GM12878 (cell line): ENCODE data around the gene MALT1. TPM values are rescaled to one million over a fixed set of nuclear protein-coding genes. Genes with fewer than 3 reads are reported as not detected.

Experiments used
- BMI1 ChIP-seq: fragments of 450-650 bp; IDR thresholded peaks from 2 replicates; pipeline ENCODE4 v1.6.1; 2016; ENCODE audit warnings: mild to moderate bottlenecking, moderate library complexity, borderline replicate concordance
- BRCA1 ChIP-seq: IDR thresholded peaks from 2 replicates; pipeline ENCODE4 v1.6.1; 2011; ENCODE audit warnings: low read depth, low read length, improper control_type of control experiment
- EED ChIP-seq: sonication (generic); IDR thresholded peaks from 2 replicates; pipeline ENCODE4 v1.6.1; 2016; ENCODE audit warnings: antibody characterized with exemption, low read depth
- PML ChIP-seq: IDR thresholded peaks from 2 replicates; pipeline ENCODE4 v1.6.1; 2012; ENCODE audit warnings: low read length, inconsistent platforms
- POU2F2 ChIP-seq: IDR thresholded peaks from 3 replicates; pipeline ENCODE4 v1.6.1; 2011; ENCODE audit warnings: low read depth, mild to moderate bottlenecking, low read length, borderline replicate concordance
- SMC3 ChIP-seq: IDR thresholded peaks from 2 replicates; pipeline ENCODE4 v1.6.1; 2011; ENCODE audit warnings: low read length, improper control_type of control experiment, borderline replicate concordance
- TCF12 ChIP-seq: IDR thresholded peaks from 2 replicates; pipeline ENCODE4 v1.6.1; 2011; ENCODE audit warnings: low read depth, mild to moderate bottlenecking, low read length
- YY1 ChIP-seq: IDR thresholded peaks from 2 replicates; pipeline ENCODE4 v1.6.1; 2011; ENCODE audit warnings: low read depth, mild to moderate bottlenecking, low read length
- polyA plus RNA-seq, 11 experiments: library from polyadenylated mRNA; depleted of rRNA in 4 of 11; unstranded in 6 of 11; stranded (reverse) in 5 of 11; fragments of >200 nt; fragmentation: Nextera tagmentation in 4 of 11; fragmentation: Illumina TruSeq in 1 of 11; extraction: Ambion mirVana in 4 of 11; extraction: Trizol in 1 of 11; gene quantifications; 1 replicate in 1 of 11; 2 replicates in 10 of 11; pipeline versions ENCODE4 v1.2.1 to v1.2.3, GENCODE V29; 2011 to 2016; ENCODE audit warnings: inconsistent platforms in 2 of 11, missing spikeins in 2 of 11, low read depth in 1 of 11
- total RNA-seq, 4 experiments: library from RNA; depleted of rRNA in 3 of 4; stranded (reverse); fragments of >200 nt in 3 of 4; fragmentation: Illumina TruSeq in 1 of 4; extraction: Trizol in 1 of 4; gene quantifications; 2 replicates each; pipeline versions ENCODE4 v1.2.1 to v1.2.3, GENCODE V29; 2013 to 2021
- TF ChIP-seq, protein P1 (sequence below): IDR thresholded peaks from 2 replicates; pipeline ENCODE4 v1.6.1; 2012; ENCODE audit warnings: low read depth, low read length, improper control_type of control experiment
- TF ChIP-seq, protein P2 (sequence below): fragments of 450-650 bp; IDR thresholded peaks from 2 replicates; pipeline ENCODE4 v1.6.1; 2017; ENCODE audit warnings: mild to moderate bottlenecking, moderate library complexity
- TF ChIP-seq, protein P3 (sequence below): IDR thresholded peaks from 2 replicates; pipeline ENCODE4 v1.6.1; 2011; ENCODE audit warnings: low read depth, mild to moderate bottlenecking, low read length, moderate library complexity, borderline replicate concordance; ENCODE audit errors: extremely low read depth
- TF ChIP-seq, protein P4 (sequence below): fragments of 450-650 bp; IDR thresholded peaks from 2 replicates; pipeline ENCODE4 v1.6.1; 2014; ENCODE audit warnings: mild to moderate bottlenecking

Gene MALT1
- total and polyA plus RNA-seq, 10 of the 15 experiments (the other 5 are each of a cell fraction or from before 2014, with no cell fraction given) = 17.6 to 126 (median 45.4) TPM

DNA sequence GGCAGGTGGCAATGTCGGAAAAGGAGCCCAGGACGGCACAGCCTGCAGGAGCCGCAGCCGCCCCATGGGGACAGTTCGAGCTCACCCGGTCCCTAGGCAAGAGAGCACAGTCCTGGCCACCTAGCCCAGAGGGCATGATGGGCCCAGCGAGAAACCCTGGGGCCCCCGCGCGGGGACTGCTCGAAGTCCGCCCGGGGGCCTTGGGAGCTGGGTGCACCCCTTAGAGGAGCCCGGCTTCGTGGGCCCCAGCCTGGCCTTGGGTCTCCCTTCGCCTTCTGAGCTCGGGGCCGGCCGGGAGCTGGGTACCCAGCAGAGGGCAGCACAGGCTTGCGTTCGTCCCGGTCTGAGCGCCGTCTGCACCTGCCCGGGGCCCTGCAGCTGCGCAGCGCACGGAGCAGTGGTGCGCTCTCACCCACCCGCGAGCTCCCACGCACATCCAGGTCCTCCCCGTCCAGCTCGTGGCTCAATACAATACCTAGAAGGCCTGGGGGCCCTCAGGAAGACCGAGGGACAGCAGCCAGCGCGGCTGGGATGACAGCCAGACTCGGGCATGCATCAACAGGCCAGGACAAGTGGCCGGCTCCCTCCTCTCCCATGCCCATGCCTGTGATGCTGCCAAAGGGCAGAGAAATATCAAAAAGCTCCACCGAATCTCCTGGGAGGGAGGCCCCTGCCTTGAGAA lies 97.2 kb downstream of the MALT1 start (continued):
- TF ChIP-seq, protein P1, sequence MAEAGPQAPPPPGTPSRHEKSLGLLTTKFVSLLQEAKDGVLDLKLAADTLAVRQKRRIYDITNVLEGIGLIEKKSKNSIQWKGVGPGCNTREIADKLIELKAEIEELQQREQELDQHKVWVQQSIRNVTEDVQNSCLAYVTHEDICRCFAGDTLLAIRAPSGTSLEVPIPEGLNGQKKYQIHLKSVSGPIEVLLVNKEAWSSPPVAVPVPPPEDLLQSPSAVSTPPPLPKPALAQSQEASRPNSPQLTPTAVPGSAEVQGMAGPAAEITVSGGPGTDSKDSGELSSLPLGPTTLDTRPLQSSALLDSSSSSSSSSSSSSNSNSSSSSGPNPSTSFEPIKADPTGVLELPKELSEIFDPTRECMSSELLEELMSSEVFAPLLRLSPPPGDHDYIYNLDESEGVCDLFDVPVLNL = no peak
- TF ChIP-seq, protein P2, sequence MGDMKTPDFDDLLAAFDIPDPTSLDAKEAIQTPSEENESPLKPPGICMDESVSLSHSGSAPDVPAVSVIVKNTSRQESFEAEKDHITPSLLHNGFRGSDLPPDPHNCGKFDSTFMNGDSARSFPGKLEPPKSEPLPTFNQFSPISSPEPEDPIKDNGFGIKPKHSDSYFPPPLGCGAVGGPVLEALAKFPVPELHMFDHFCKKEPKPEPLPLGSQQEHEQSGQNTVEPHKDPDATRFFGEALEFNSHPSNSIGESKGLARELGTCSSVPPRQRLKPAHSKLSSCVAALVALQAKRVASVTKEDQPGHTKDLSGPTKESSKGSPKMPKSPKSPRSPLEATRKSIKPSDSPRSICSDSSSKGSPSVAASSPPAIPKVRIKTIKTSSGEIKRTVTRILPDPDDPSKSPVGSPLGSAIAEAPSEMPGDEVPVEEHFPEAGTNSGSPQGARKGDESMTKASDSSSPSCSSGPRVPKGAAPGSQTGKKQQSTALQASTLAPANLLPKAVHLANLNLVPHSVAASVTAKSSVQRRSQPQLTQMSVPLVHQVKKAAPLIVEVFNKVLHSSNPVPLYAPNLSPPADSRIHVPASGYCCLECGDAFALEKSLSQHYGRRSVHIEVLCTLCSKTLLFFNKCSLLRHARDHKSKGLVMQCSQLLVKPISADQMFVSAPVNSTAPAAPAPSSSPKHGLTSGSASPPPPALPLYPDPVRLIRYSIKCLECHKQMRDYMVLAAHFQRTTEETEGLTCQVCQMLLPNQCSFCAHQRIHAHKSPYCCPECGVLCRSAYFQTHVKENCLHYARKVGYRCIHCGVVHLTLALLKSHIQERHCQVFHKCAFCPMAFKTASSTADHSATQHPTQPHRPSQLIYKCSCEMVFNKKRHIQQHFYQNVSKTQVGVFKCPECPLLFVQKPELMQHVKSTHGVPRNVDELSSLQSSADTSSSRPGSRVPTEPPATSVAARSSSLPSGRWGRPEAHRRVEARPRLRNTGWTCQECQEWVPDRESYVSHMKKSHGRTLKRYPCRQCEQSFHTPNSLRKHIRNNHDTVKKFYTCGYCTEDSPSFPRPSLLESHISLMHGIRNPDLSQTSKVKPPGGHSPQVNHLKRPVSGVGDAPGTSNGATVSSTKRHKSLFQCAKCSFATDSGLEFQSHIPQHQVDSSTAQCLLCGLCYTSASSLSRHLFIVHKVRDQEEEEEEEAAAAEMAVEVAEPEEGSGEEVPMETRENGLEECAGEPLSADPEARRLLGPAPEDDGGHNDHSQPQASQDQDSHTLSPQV = no peak
- TF ChIP-seq YY1 (peak; percentile 62; the same call in 1 of the 2 replicates), PML (no peak), SMC3 (peak; percentile 73), BRCA1 (no peak), POU2F2 (peak; percentile 22; the same call in 1 of the 3 replicates), TCF12 (peak; percentile 91), EED (no peak), BMI1 (no peak)
- TF ChIP-seq, protein P3, sequence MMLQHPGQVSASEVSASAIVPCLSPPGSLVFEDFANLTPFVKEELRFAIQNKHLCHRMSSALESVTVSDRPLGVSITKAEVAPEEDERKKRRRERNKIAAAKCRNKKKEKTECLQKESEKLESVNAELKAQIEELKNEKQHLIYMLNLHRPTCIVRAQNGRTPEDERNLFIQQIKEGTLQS = no peak
- TF ChIP-seq, protein P4, sequence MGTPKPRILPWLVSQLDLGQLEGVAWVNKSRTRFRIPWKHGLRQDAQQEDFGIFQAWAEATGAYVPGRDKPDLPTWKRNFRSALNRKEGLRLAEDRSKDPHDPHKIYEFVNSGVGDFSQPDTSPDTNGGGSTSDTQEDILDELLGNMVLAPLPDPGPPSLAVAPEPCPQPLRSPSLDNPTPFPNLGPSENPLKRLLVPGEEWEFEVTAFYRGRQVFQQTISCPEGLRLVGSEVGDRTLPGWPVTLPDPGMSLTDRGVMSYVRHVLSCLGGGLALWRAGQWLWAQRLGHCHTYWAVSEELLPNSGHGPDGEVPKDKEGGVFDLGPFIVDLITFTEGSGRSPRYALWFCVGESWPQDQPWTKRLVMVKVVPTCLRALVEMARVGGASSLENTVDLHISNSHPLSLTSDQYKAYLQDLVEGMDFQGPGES = no peak
